Endothelial cell of umbilical vein (primary cell): ENCODE results near the gene SSUH2. TPM values are rescaled to one million over a fixed set of nuclear protein-coding genes. Genes with fewer than 3 reads are reported as not detected.

Experiments used
- BruUV-seq: library from RNA; stranded (reverse); fragments of 400-500 nt; replicated peaks from 2 replicates; lab custom pipeline; 2021; lab: Mats Ljungman, UMichigan
- CTCF ChIA-PET: fragments of 300-600, 350-600 bp; sonication (Branson Sonifier 250); formaldehyde crosslinking; loops from one replicate; lab custom pipeline; 2021; ENCODE audit warnings: antibody characterized with exemption, inconsistent platforms; lab: Charles Lee
- POLR2A ChIA-PET: fragments of 300-600, 350-600 bp; sonication (Branson Sonifier 250); formaldehyde crosslinking; loops from one replicate; lab custom pipeline; 2021; ENCODE audit warnings: antibody characterized with exemption, inconsistent platforms; lab: Charles Lee
- DNase-seq: peaks from one replicate; pipeline ENCODE4 v3.0.0-alpha.2; 2011; ENCODE audit warnings: low read depth, low spot score
- FAIRE-seq: peaks from 2 replicates; lab custom pipeline; 2011; peaks lifted over from hg19 to GRCh38; lab: Jason Lieb, UNC
- H2AFZ ChIP-seq: 2 replicates; pipeline ENCODE4 v1.6.0; 2012; ENCODE audit warnings: low read depth, low read length, control low read depth, inconsistent platforms
- H3K27ac ChIP-seq: 2 replicates; pipeline ENCODE4 v1.5.1; 2011; ENCODE audit warnings: low read depth, mild to moderate bottlenecking, control low read depth, low read length, moderate library complexity; ENCODE audit not compliant: insufficient read depth
- H3K27me3 ChIP-seq, 2 experiments: 2 replicates each; pipeline versions ENCODE4 v1.6.0 to v1.6.1; 2011; ENCODE audit warnings: low read length in 2 of 2, mixed read lengths in 1 of 2; ENCODE audit not compliant: control insufficient read depth in 2 of 2, insufficient read depth in 2 of 2
- H3K36me3 ChIP-seq, 2 experiments: 2 replicates in 1 of 2; 3 replicates in 1 of 2; pipeline ENCODE4 v1.5.1; 2011; ENCODE audit warnings: low read length in 2 of 2, mild to moderate bottlenecking in 1 of 2, moderate library complexity in 1 of 2; ENCODE audit not compliant: control insufficient read depth in 2 of 2, insufficient read depth in 2 of 2; ENCODE audit errors: extremely low read depth in 1 of 2
- H3K4me1 ChIP-seq: 3 replicates; pipeline ENCODE4 v1.5.1; 2011; ENCODE audit warnings: mild to moderate bottlenecking, low read length; ENCODE audit not compliant: control insufficient read depth, insufficient read depth; ENCODE audit errors: extremely low read depth
- H3K4me2 ChIP-seq: 2 replicates; pipeline ENCODE4 v1.6.1; 2011; ENCODE audit warnings: low read length, control low read depth, mixed read lengths; ENCODE audit not compliant: insufficient read depth
- H3K4me3 ChIP-seq, 3 experiments: fragments of 200-600 bp in 1 of 3; sonication (generic), shearing (Covaris generic) in 1 of 3; replicated peaks in 1 of 3; 2 replicates each; pipeline ENCODE4 v1.5.1; 2011 to 2016; ENCODE audit warnings: control low read depth in 3 of 3, low read length in 3 of 3, mild to moderate bottlenecking in 2 of 3, inconsistent platforms in 1 of 3, low read depth in 1 of 3, moderate library complexity in 1 of 3; ENCODE audit not compliant: insufficient read depth in 1 of 3
- H3K79me2 ChIP-seq: 2 replicates; pipeline ENCODE4 v1.6.0; 2012; ENCODE audit warnings: low read length, inconsistent platforms; ENCODE audit not compliant: control insufficient read depth, insufficient read depth
- H3K9ac ChIP-seq: replicated peaks from 2 replicates; pipeline ENCODE3; 2011; ENCODE audit warnings: low read length, control low read depth; ENCODE audit not compliant: insufficient read depth; ENCODE audit errors: extremely low read depth
- H3K9me1 ChIP-seq: replicated peaks from 3 replicates; pipeline ENCODE4 v1.6.0; 2011; ENCODE audit warnings: mild to moderate bottlenecking, low read length; ENCODE audit not compliant: control insufficient read depth, insufficient read depth; ENCODE audit errors: extremely low read depth
- H3K9me3 ChIP-seq: replicated peaks from 2 replicates; pipeline ENCODE4 v1.5.1; 2012; ENCODE audit warnings: low read length, inconsistent platforms; ENCODE audit not compliant: control insufficient read depth, insufficient read depth
- H4K20me1 ChIP-seq: replicated peaks from 2 replicates; pipeline ENCODE3; 2011; ENCODE audit warnings: mild to moderate bottlenecking, low read length; ENCODE audit not compliant: control insufficient read depth, insufficient read depth; ENCODE audit errors: extremely low read depth
- CTCF ChIP-seq, 2 donors: IDR thresholded peaks; 1 replicate in 1 of 2; 2 replicates in 1 of 2; pipeline ENCODE4 v1.5.1; 2011; ENCODE audit warnings: low read length in 2 of 2, mild to moderate bottlenecking in 2 of 2, moderate library complexity in 2 of 2, control low read depth in 1 of 2, inconsistent platforms in 1 of 2, low read depth in 1 of 2; ENCODE audit not compliant: insufficient read depth in 1 of 2; ENCODE audit errors: extremely low read depth in 1 of 2
- EZH2 ChIP-seq: IDR thresholded peaks from 2 replicates; pipeline ENCODE4 v1.6.1; 2012; ENCODE audit warnings: borderline replicate concordance, low read depth, mild to moderate bottlenecking, moderate library complexity, low read length, inconsistent platforms; ENCODE audit not compliant: severe bottlenecking
- FOS ChIP-seq: IDR thresholded peaks from 2 replicates; pipeline ENCODE4 v1.6.1; 2011; ENCODE audit warnings: mild to moderate bottlenecking, low read length, moderate library complexity, borderline replicate concordance; ENCODE audit not compliant: insufficient read depth
- GATA2 ChIP-seq: IDR thresholded peaks from 2 replicates; pipeline ENCODE4 v1.7.0; 2011; ENCODE audit warnings: low read depth, mild to moderate bottlenecking, moderate library complexity, mixed read lengths, low read length; ENCODE audit not compliant: insufficient read length, insufficient read depth
- JUN ChIP-seq: IDR thresholded peaks from 2 replicates; pipeline ENCODE4 v1.6.1; 2011; ENCODE audit warnings: borderline replicate concordance, low read depth; ENCODE audit not compliant: insufficient read length, insufficient read depth
- MYC ChIP-seq: IDR thresholded peaks from one replicate; pipeline ENCODE4 v1.6.1; 2011; ENCODE audit warnings: mild to moderate bottlenecking, low read depth, low read length
- POLR2A ChIP-seq: IDR thresholded peaks from 2 replicates; pipeline ENCODE4 v1.6.1; 2012; ENCODE audit warnings: low read depth, mild to moderate bottlenecking, control low read depth, low read length
- POLR2AphosphoS5 ChIP-seq: IDR thresholded peaks from 2 replicates; pipeline ENCODE4 v1.6.1; 2012; ENCODE audit warnings: low read depth, mild to moderate bottlenecking, control low read depth, low read length, moderate library complexity; ENCODE audit not compliant: insufficient read depth
- dilution Hi-C: fragments of 300-500 bp; cut with MboI; formaldehyde crosslinking; loops from one replicate; pipeline ENCODE4 v1.15.0; 2019; ENCODE audit warnings: low sequenced_read_pairs; ENCODE audit not compliant: extremely low pct_ligation_motif_present
- intact Hi-C: fragments of 100-400 bp; cut with micrococcal nuclease; formaldehyde crosslinking; loops from one replicate; pipeline ENCODE4 v1.10.0; 2022
- polyA plus RNA-seq, 4 experiments: library from polyadenylated mRNA; depleted of rRNA in 3 of 4; stranded (reverse) in 3 of 4; unstranded in 1 of 4; fragments of >200 nt; gene quantifications; 2 replicates each; pipeline versions ENCODE4 v1.2.1 to v1.2.3, GENCODE V29; 2011 to 2012; ENCODE audit warnings: missing spikeins in 1 of 4
- total RNA-seq: library from RNA; stranded (reverse); gene quantifications from 2 replicates; pipeline ENCODE4 v1.2.3, GENCODE V29; 2021
- TF ChIP-seq, protein P1 (sequence below): IDR thresholded peaks from 2 replicates; pipeline ENCODE4 v1.6.1; 2011; ENCODE audit not compliant: insufficient read depth, insufficient read length

The SSUH2 gene
- total and polyA plus RNA-seq, 2 donors (not counting 3 experiments of a cell fraction or from before 2014, with no cell fraction given), result 0.44 TPM; not detected in 1

DNA sequence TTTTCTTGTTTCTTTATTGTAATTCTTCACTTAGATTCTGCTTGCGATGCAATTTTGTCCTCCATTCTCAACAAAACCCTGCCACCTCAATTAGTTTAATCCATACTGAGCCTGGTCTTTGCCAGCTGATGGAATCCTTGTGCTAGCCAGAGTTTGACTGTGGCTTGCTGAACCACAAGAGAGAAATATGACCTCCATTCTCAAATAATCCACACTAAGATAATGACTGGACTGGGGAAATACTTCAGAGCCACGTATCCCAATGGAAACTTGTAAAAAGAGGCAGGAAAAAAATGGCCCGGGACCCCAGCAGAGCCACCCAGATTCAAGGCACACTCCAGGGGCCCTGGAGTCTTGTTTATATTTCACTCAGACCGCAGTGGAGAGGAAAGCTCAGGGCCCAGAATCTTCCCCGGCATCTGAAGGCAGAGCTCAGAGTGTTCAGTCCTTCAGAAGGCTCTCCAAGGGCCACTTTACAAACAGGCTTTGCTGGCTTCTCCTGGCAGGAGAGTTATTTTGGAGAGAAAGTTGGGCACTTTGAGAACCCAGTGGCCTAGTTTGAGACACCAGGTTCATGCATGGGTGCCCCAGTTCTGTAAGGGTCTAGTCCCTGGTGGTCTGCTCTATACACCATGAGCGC, 62.7 kb downstream of the SSUH2 start:
- Histone ChIP-seq H4K20me1 (no peaks in the 10 kb centered on the region), H3K9me1 (no peaks in the 10 kb centered on the region), H2AFZ (no peak overlapping the region), H3K4me1 (no peaks in the 10 kb centered on the region), H3K4me3 (no peak overlapping the region), H3K27me3 (no peaks in the 10 kb centered on the region), H3K9me3 (no peaks in the 10 kb centered on the region), H3K4me2 (no peak overlapping the region), H3K79me2 (no peaks in the 10 kb centered on the region), H3K27ac (no peak overlapping the region), H3K36me3 (no peaks in the 10 kb centered on the region), H3K9ac (no peak overlapping the region)
- dilution Hi-C loops, result no loop called here
- CTCF ChIA-PET, result no interaction called here
- intact Hi-C loops, result no loop called here
- POLR2A ChIA-PET, result no interaction called here
- TF ChIP-seq MYC (no peak), FOS (no peak), CTCF (IDR thresholded peaks at IDR 0.05; ENCODE audit: extremely low read depth in 1 of 2, insufficient read depth in 1 of 2, low read depth in 1 of 2, low read length in 2 of 2) (no peak), EZH2 (no peak), GATA2 (no peak), POLR2A (no peak), JUN (no peak), POLR2AphosphoS5 (no peak)
- TF ChIP-seq, protein P1, sequence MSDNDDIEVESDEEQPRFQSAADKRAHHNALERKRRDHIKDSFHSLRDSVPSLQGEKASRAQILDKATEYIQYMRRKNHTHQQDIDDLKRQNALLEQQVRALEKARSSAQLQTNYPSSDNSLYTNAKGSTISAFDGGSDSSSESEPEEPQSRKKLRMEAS, result no peak
- BruUV-seq, result no TSS peak
- FAIRE-seq, result no peak
- DNase-seq, result no peak
